Measurements from ENCODE around the gene SMPD1.

DNA sequence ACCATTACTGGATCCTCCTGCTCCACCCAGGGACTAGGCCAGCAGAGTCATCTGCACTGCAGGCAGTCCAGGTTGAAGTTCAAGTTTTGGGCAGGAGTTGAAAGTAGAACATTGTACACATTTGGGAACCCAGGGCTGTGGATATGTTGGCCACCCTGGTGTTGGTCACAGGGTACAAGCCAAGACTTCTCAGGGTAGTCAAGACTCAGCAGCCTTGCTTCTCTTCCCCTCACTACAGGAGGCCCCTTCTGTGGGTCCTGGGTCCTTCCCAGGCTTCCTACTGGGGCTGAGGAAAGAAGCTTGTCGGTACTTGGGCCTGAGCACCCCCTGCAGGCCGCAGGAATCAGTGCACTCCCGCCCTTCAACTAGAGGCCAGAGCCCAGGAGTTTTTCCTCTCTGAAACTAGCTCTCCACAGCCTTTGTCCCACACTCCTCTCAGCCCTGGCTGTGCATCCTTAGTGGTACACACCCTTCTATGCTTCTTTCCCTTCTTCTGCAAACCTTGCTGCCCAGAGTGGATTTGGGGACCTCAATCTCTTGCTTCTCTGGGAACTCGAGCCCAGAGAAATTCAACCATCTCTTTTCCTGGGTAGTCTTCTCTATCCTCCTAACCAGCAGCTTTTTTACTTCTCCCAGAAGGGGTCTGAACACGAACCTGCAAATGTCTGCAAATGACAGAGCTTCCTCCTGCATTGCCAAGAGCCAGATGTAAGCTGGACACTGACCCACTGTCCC lies 53.2 kb downstream of the SMPD1 start:
- no peak for TF ChIP-seq POLR2A (conservative IDR thresholded peaks at IDR 0.05)
- TF ChIP-seq RAD21 (CRISPR knock-in tag; conservative IDR thresholded peaks at IDR 0.05 in 1 of 2, IDR thresholded peaks at IDR 0.05 in 1 of 2), result peak; percentile 74 to 76
- TF ChIP-seq DIDO1 (tag; IDR thresholded peaks at IDR 0.05; ENCODE audit: low read depth), result no peak
- TF ChIP-seq, protein P1, sequence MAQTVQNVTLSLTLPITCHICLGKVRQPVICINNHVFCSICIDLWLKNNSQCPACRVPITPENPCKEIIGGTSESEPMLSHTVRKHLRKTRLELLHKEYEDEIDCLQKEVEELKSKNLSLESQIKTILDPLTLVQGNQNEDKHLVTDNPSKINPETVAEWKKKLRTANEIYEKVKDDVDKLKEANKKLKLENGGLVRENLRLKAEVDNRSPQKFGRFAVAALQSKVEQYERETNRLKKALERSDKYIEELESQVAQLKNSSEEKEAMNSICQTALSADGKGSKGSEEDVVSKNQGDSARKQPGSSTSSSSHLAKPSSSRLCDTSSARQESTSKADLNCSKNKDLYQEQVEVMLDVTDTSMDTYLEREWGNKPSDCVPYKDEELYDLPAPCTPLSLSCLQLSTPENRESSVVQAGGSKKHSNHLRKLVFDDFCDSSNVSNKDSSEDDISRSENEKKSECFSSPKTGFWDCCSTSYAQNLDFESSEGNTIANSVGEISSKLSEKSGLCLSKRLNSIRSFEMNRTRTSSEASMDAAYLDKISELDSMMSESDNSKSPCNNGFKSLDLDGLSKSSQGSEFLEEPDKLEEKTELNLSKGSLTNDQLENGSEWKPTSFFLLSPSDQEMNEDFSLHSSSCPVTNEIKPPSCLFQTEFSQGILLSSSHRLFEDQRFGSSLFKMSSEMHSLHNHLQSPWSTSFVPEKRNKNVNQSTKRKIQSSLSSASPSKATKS (CRISPR knock-in tag; IDR thresholded peaks at IDR 0.05), result no peak
- TF ChIP-seq KLF10 (CRISPR knock-in tag; IDR thresholded peaks at IDR 0.05), result no peak
- TF ChIP-seq, protein P2, sequence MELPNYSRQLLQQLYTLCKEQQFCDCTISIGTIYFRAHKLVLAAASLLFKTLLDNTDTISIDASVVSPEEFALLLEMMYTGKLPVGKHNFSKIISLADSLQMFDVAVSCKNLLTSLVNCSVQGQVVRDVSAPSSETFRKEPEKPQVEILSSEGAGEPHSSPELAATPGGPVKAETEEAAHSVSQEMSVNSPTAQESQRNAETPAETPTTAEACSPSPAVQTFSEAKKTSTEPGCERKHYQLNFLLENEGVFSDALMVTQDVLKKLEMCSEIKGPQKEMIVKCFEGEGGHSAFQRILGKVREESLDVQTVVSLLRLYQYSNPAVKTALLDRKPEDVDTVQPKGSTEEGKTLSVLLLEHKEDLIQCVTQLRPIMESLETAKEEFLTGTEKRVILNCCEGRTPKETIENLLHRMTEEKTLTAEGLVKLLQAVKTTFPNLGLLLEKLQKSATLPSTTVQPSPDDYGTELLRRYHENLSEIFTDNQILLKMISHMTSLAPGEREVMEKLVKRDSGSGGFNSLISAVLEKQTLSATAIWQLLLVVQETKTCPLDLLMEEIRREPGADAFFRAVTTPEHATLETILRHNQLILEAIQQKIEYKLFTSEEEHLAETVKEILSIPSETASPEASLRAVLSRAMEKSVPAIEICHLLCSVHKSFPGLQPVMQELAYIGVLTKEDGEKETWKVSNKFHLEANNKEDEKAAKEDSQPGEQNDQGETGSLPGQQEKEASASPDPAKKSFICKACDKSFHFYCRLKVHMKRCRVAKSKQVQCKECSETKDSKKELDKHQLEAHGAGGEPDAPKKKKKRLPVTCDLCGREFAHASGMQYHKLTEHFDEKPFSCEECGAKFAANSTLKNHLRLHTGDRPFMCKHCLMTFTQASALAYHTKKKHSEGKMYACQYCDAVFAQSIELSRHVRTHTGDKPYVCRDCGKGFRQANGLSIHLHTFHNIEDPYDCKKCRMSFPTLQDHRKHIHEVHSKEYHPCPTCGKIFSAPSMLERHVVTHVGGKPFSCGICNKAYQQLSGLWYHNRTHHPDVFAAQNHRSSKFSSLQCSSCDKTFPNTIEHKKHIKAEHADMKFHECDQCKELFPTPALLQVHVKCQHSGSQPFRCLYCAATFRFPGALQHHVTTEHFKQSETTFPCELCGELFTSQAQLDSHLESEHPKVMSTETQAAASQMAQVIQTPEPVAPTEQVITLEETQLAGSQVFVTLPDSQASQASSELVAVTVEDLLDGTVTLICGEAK (IDR thresholded peaks at IDR 0.05), result no peak
- TF ChIP-seq, protein P2 (CRISPR knock-in tag; IDR thresholded peaks at IDR 0.05), result no peak
- TF ChIP-seq SREBF1 (IDR thresholded peaks at IDR 0.05; ENCODE audit: borderline replicate concordance, low read depth, low read length), result no peak

Measured in K562 (cell line).